T-helper 1 cell (primary cell): ENCODE data around the gene TMEM45A.
"Not testable (repeated sequence)": the region's sequence is repeated elsewhere in the genome, so short reads cannot be mapped to it uniquely, and the experiment has no call there.

Experiments
- DNase-seq, 5 donors: peaks; one replicate each; pipeline ENCODE4 v3.0.0-alpha.2; 2012 to 2020

The TMEM45A gene

DNA sequence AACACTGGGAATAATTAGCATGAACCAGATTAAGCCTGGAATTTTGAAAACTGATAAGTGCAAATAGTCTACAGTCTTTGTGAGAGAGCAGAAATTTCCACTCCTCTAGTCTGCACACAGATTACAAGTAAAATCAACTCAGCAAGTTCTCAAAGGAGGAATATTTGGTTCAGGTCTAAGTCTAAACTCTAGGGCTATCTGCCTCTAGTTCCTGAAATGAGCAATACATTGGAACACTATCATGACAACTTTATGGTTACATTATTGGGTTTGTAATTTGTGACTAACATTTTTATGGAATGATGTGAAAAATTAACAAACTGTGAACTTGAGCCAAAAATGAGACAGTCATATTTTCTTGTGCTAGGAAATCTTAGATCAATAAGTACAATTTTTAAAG is 86.2 kb downstream of the TMEM45A start:
- DNase-seq, result no peak

DNA sequence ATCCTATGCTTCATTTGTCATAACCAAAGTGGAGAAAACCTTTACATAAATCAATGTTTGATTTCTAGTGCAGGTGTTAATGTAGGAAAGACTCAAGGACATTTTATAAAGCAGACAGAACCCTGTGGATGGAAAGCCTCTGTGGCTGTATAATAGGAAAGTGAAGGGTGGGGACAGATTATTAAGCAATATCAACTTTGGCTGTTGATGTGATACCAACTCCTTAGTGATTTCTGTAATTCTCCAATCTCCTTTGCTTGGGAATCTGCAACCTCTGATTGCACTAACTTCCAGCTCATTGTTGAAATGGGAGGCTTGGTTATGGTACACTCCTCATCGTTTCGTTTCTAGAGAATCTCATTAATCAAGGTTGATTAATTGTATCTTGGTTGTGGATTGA is 87.7 kb downstream of the TMEM45A start:
- DNase-seq, result no peak

DNA sequence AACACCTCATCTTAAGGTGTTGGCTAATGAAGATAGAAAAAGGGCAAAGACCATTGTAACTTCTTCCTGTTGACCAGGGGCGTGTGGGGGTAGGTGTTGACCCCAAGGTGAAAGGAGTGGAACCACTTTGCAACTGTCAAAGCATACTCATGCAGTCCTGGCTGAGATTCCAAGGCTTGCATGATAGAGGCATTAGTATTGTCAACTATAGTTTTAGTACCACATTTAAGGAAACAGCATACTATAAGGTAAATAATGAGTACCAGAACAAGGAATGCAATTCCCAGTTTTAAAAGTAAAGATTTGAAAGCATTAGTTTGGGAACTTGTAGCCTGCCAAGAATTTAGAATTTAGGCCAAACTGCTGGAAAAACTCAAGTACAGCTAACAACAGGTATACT is 89.2 kb downstream of the TMEM45A start:
- DNase-seq, result no peak

DNA sequence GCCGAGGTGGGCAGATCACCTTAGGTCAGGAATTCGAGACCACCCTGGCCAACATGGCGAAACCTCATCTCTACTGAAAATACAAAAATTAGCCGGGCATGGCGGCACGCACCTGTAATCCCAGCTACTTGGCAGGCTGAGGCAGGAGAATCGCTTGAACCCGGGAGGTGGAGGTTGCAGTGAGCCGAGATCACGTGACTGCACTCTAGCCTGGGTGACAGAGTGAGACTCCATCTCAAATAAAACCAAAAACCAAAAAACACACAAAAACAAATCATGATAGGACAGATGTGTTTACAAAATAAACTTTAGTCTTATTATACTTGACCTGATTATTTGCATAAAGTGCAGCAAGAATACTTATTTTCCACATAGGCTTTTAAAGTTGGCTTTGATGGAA is 89.7 kb downstream of the TMEM45A start:
- DNase-seq, result not testable (repeated sequence)

DNA sequence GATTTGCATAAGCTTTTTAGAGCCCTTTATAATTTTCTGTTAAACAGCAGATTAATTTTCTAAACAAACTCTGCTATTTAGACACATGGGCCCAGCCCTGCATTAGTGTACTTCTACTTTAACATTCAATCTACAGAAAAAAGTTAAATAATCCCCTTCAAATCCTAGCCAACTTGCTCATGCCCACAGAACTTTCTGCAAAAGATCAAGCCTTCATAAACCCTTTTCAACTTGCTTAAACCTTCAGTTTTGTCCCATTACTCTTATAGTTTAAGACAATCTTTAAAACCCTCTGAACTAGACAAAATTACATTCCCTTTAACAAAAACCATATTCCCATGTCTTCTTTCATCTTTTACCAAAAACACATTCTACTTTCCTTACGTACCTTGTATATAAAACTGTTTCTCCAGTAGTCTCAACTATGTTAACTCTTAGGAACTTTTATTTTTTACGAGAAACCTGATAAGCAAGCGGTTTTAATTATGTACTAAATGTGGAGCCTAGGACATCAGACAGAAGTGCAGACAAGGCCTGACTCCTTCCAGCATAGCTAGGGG is 91.8 kb downstream of the TMEM45A start:
- no peak for DNase-seq

DNA sequence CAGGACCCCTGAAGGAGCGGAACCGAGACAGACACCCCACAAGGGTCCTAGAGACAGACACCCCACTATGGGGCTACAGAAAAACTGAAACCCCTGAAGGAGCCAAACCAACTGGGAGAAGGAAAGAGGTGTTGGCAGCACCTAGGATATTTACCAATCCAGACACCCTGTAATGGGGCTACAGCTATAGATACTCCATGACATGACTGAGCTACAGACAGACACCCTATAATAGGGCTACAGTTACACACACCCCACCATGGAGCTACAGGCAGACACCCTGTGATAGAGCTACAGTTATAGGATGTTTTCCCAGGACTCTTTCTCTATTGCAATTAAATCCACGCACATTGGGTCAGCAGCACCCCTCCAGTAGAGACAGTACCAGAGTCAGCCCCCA is 94.4 kb downstream of the TMEM45A start:
- no peak for DNase-seq

DNA sequence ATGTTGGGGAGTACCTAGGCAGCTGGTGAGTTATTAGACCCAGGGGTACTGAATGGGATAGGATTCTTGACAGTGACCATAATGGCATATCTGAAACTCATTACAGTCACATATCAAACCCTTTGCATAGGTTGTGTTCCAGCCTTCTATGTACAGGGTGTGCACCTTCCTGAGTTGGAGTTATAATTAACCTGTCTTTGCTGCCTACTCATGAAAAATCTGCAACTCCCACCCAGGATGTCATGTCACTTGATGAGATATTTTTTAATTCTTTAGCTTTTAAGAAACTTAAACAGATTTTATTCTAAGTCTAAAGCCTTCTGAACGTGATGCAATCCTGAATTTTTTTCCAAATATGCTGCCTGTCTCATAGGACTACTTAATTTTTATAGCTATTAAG is 95.8 kb downstream of the TMEM45A start:
- DNase-seq, result no peak

DNA sequence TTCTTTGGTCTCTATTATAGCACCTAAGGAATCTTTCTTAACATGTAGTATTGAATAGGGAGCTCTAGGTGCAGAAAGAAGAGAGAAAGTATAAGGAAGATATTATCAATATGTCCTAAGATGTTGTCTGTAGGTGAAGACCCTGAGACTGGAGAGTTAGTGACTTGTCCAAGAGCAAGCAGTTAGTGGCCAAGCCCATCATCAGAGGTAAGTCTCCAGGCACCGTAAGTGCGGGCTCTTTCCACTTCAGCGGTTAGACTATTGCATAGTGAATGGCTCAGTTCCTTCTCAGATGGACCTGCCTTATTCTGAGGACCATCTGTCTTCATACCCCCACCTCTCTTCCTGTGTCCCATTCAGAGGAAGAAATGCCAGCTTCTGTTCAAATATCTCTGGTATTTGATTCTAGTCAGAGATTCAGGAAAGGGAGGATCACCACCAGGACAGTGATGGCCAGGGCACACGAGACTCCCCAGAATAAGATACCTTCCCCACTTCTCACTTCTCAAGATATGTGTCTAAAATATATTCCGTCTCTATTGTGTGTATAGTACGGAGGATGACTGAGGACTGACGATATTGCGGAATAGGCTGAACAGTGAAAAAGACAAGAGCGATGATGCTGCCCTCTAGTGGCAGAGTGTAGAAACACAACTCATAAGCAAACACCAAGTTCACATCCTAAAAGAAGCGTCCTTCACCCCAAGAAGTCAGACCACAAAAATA is 97.9 kb downstream of the TMEM45A start:
- peak in 4 of 5 donors; percentile 30 to 66 (median 46) for DNase-seq

DNA sequence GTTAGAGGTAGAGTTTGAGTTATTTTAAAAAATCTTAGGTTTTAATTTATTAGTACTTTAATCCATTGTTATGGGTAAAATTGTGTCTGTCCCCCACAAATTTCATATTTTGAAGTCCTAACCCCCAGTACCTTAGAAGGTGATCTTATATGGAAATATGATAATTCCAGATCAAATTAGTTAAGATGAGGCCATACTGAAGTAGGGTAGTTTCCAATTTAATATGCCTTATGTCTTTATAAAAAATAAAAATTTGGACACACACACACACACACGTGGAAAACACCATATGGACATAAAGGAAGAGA is 98.4 kb downstream of the TMEM45A start:
- DNase-seq, result no peak

DNA sequence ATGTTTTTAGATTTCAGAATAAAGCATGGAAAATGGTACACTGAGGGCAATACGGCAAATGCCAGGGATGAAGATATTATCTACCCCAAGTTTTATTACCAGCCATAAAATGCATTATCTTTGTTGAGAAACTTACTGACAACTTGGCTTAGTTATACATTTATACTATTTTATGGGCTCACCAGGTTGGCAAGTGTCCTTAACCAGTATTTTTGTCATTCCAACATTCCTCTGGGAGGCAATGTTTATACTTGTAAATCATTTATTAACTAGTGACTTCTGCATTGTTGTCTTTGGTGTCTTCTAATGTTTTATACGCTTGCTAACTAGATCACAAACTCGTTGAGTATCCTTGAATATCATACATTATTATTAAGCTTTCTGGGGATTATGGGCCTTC is 99.0 kb downstream of the TMEM45A start:
- no peak for DNase-seq

DNA sequence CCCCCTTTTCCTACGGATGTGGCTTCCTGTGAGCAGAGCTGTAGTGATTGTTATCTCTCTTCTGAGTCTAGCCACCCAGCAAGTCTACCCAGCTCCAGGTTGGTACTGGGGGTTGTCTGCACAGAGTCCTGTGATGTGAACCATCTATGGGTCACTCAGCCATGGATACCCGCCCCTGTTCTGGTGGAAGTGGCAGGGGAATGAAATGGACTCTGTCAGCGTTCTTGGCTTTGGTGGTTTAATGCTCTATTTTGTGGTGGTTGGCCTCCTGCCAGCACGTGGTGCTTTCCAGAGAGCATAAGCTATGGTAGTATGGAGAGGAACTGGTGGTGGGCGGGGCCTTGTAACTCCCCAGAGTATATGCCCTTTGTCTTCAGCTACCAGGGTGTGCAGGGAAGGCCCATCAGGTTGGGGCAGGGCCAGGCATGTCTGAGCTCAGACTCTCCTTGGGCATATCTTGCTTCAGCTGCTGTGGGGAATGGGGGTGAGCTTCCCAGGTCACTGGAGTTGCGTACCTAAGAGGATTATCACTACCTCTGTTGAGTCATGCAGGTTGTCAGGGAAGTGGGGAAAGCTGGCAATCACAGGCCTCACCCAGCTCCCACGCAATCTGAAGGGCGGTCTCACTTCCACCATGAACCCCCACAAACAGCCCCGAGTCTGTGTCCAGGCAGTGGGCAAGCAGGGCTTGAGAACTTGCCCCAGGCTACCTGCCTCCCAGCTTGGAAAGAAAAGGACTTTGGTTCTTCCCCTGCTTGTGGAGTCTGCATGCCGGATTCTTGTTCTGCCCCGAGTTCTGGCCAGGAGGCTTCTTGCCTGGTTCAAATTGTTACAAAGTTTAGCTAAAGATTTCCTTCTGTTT is 108.0 kb downstream of the TMEM45A start:
- no peak for DNase-seq

DNA sequence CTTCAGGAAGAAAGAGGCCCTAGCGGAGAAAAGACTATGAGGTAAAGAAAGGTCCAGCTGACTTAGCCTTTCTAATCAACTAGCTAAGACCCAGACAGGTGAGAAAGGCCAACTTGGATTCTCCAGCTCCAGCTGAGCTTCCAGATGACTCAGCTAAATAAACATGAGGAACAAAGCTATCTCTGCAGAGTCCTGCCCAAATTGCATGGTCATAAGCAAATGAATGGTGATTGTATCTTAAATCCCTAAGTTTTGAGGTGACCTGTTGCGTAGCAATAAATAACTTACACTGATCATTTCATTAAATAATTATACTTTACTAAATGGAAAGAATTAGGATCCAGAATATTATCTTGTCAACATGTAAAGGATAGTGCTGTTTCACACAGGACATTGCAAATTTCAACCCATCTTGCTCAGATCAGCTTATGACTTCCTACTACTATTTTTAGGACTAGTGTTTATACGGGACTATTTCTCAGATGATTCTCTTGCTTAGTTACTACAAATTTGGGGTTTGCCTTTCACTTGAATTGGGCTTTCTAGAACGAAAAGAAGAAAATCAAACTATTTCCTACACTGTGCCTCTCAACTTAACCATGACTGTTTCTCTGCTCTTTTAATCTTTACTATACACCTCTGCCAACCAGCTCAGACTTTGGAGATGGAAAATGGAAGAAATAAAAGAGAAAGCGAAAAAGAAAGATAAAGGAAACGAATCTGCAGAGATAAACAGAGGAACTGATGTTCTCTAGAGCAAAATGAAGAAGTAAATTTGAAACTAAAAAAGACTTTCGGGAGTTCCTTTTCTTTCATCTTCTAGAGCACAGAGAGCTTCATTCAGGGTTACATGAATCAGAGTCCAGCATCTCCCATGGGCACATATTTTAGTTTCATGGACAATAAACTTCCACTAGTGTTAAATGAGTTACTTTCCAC is 110.4 kb downstream of the TMEM45A start:
- peak in 1 of 5 donors; percentile 19 for DNase-seq

DNA sequence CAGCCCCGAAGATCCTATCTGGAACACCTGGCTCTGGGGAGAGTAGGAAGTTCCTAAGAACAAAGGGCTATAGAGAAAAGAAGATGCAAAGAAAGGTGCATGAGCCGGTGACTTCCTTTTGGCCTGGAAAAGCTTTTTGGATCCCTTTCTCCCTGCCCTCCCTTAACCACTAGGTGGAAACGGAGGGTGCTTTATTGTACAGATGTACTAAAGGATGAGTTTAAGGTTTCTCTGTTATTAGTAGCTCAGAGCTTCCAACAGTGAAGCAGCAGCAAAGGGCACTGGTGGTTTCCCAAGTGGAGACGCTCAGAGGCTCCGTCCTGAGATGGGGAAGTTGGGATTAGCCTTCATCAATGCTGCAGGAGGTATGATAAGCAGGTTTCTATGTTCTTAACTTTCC is 111.0 kb downstream of the TMEM45A start:
- DNase-seq, result peak in 1 of 5 donors; percentile 4

DNA sequence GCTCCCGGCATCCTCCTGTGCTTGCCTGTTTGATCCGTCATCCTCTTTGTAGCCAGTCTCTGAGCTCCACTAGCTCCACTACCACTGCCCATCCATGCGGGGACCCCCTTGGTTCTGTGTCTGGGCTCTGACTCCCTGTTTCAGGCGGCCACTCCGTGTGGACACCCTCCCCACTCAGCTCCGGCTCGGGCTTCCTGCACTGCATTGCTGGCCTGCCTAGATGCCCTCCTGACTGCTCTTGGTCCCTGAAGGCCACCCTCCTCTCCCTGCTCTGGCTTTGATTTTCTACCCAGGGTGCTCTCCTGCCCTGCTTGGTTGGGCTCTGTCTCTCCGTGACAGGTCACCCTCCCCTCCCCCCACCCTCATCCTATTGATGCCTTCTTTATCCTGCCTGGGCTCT is 112.9 kb downstream of the TMEM45A start:
- DNase-seq, result no peak

DNA sequence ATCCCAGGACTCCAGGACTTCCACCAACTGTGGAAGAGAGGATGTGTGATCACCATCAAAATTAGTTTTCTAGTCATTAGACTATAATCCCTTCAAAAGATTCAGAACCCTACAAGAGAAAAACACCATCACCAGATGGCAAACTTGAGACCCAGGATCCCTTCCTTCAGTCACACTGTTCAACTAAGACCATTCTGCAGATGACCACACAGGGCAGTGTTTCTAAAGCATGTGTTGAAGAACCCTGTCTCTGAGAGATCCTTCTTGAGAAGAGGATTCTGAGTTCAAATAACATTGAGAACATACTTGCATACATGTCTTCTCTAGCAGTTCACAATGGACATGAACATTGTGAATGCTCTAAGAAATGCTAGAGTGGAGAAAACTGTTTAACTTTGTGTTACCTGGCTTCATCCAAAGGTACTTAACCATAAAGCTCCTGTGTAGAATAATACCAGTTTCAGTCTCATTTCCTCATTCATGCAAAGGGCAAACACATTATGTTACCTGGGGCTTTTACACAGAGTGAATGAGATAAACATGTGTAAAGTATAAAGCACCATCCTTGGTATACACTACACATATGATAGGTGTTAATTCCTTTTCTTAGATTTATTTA is 114.6 kb downstream of the TMEM45A start:
- no peak for DNase-seq

DNA sequence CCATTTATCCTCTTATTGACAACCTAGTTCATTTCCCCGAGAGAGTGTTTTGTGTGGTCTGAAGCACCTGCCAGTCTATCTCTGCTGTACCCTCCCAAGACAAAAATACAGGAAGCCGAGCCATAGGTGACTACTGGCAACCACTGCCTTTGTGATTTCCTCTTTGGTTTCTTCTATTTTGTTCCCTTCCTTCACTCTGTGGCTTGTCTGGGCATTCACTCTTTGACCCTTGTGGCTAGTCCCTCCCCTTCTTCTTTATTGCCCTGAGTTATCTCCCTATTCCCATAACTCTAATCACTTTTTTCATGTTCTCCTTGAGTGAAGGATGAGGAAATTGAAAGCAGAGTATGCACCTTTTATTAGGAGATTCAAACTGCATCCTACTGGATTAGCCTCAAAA is 116.9 kb downstream of the TMEM45A start, which contains the start of gene ADGRG7:
Gene ADGRG7, plus strand, starts transcription at position 297 of the 400 bp plus-strand sequence. CDS start 256 bp downstream, outside the sequence.
- no peak for DNase-seq

DNA sequence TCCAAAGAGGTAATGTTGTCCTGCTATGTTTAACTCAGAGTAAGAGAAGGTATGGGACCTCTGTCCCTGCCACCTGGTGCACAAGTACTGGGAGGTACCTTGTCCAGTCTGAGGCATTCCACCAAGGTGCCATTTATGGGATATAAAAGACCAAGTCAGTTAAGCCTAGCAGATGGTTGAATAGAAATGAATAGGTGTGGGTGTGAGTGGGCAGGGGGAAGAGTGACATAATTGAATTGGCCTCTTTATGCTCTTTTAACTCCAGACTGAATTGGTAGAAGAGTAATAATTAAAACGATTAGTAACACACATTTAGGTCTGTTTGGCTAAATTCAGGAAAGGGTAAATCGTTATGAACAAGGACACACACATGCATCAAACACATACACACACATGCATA is 117.5 kb downstream of the TMEM45A start:
- DNase-seq, result no peak

DNA sequence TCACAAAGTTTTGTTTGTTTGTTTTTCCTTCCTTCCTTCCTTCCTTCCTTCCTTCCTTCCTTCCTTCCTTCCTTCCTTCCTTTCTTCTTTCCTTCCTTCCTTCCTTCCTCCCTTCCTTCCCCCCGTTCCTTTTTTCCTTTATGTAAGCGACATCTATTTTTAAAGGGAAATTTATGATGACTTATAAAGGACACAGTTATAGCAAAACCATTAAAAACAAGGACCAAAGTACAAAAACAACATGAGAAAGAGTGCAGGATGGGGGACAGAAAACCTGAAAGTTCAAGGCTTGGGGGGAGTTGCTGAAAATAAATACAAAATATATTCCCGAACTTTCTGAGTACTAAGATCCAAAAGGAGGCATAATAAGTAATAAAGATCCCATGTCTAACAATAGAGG is 118.8 kb downstream of the TMEM45A start:
- DNase-seq, result no peak

DNA sequence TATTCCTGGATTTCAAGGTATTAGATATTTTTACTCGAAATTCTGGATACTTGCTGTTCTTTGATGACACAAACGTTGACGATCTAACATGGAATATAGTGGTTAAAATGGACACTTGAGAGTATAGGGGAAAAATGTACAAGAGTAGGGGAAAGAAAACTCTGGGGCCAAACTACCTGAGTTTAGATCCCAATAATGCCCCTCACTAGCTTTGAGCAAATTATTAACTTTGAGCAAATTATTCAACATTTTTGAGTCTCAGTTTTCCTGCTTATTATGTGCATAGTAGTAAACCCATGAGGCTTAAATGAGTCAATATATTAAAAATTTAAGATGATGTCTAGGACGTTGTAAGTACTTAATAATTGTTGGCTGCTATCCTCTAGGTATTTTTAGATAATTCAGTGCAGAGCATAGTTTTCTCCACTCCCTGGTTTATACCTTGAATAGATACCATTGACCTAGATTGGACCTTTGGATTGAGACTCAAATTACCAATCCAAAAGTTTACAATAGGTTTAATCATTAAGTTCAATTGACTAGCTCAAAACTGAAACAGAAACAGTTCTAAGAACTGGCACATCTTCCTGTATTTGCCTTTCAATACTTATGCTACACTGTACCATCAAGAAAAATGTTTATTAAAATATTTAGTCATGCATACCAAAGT is 121.4 kb downstream of the TMEM45A start:
- DNase-seq, result no peak

DNA sequence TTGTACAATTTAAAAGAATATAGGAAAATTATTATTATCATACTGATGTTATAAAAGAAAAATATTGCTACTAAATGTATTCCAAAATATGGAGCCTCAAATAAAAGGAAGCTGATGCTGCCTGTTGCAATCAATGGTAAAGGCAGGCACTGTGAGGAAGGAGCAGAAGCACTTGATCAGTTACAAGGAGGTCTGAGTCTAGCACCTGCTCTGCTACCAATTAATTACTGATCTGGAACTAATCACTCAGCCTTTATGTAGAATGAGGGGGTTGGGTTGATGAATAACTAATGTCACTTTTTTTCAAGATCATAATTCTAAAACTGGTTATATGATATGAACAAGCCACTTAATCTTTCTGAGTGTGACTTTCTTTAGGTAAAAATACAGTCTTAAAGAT is 122.5 kb downstream of the TMEM45A start:
- DNase-seq, result no peak

DNA sequence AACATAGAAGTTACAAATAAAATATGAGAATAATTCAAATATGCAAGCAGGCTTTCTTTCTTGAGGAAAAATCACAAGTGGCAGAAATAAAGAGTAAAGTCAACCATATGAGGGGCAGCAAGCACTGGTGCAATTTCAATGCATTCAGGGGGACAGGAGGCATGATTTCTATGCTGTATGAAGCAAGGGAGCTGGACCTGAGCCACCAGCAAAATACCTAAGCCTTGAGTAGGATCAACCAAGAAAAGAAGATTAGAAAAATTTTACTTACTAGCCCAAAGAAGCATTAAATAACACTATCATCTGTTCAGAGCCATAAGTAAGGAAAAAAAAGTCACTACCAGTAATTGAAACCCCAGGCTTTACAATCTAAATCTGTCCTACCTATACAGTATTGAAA is 123.3 kb downstream of the TMEM45A start:
- DNase-seq, result no peak

DNA sequence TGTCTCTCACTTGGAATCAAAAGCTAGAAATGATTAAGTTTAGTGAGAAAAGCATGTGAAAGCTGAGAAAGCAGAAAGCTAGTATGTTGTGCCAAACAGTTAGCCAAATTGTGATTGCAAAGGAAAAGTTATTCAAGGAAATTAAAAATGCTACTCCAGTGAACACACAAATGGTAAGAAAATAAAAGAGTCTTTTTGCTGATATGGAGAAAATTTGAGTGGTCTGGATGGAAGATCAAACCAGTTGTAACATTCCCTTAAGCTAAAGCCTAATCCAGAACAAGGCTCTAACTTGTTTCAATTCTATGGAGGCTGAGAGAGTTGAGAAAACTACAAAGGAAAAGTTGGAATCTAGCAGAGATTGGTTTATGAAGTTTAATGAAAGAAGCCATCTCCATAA is 128.8 kb downstream of the TMEM45A start:
- DNase-seq, result no peak
